A172 (cell line): ENCODE data around the gene DEFB129. TPM values are rescaled to one million over a fixed set of nuclear protein-coding genes. Genes with fewer than 3 reads are reported as not detected.

Experiments used
- total RNA-seq: library from RNA; depleted of rRNA; stranded (reverse); fragments of >200 nt; shearing (Covaris generic); gene quantifications from 2 replicates; pipeline ENCODE4 v1.2.3, GENCODE V29; 2014; rRNA removed

Gene DEFB129
- total RNA-seq, 1 experiment from 2014 or later = not detected

Other genes starting within 250 kb of the DEFB129 start
- not detected in 2 replicates for gene DEFB125, start 139.6 kb upstream of the DEFB129 start, total RNA-seq
- not detected in 2 replicates for gene DEFB126, start 84.7 kb upstream of the DEFB129 start, total RNA-seq
- not detected in 2 replicates for gene DEFB127, start 69.8 kb upstream of the DEFB129 start, total RNA-seq
- not detected in 2 replicates for gene DEFB128, start 37.5 kb upstream of the DEFB129 start, total RNA-seq
- gene DEFB132, start 30.5 kb downstream of the DEFB129 start, total RNA-seq = not detected in 2 replicates
- gene C20orf96, start 63.5 kb downstream of the DEFB129 start, total RNA-seq = 3.1 and 3.8 TPM in 2 replicates
- 12.9 and 18.2 TPM in 2 replicates for gene ZCCHC3, start 70.3 kb downstream of the DEFB129 start, total RNA-seq
- 7.4 and 9.4 TPM in 2 replicates for gene SOX12, start 98.3 kb downstream of the DEFB129 start, total RNA-seq
- 28.5 and 45.1 TPM in 2 replicates for gene NRSN2, start 119.9 kb downstream of the DEFB129 start, total RNA-seq
- 23.2 and 25.6 TPM in 2 replicates for gene TRIB3, start 153.5 kb downstream of the DEFB129 start, total RNA-seq
- gene RBCK1, start 181.0 kb downstream of the DEFB129 start, total RNA-seq = 101 and 129 TPM in 2 replicates
- 29.6 and 29.7 TPM in 2 replicates for gene TBC1D20, start 235.3 kb downstream of the DEFB129 start, total RNA-seq